Measurements from ENCODE around the gene RNF151. TPM values are rescaled to one million over a fixed set of nuclear protein-coding genes. Genes with fewer than 3 reads are reported as not detected.

The RNF151 gene
- polyA plus RNA-seq, 1 donor from 2014 or later, result not detected

- H2AFZ ChIP-seq (ENCODE audit: low read depth, low read length), result peak overlapping the region; percentile 33
- peak overlapping the region; percentile 88 for H3K4me3 ChIP-seq (ENCODE audit: low read length)
- H3K79me2 ChIP-seq (replicated peaks; ENCODE audit: insufficient read depth, low read length), result no peaks in the 10 kb centered on the region
- H3K4me2 ChIP-seq (ENCODE audit: low read length), result peak overlapping the region; percentile 77
- no peaks in the 10 kb centered on the region for H3K9me2 ChIP-seq (ENCODE audit: insufficient read depth, low read length)
- peak overlapping the region; percentile 80 for H3K9ac ChIP-seq (ENCODE audit: low read length)
- no peaks in the 10 kb centered on the region for H3F3A ChIP-seq (ENCODE audit: insufficient read depth, low read length, poor library complexity, severe bottlenecking)
- H3K36me3 ChIP-seq (ENCODE audit: insufficient read depth, low read length), result no peaks in the 10 kb centered on the region
- H4K20me1 ChIP-seq (ENCODE audit: insufficient read depth), result no peaks in the 10 kb centered on the region
- no peak overlapping the region for H3K27ac ChIP-seq (ENCODE audit: low read length)
- no peaks in the 10 kb centered on the region for H3K9me3 ChIP-seq (ENCODE audit: low read length)
- TF ChIP-seq RAD21 (conservative IDR thresholded peaks at IDR 0.05), result no peak
- peak; percentile 14 for TF ChIP-seq TAF1 (IDR thresholded peaks at IDR 0.05; ENCODE audit: low read depth)
- peak; percentile 33 for TF ChIP-seq REST (IDR thresholded peaks at IDR 0.05; ENCODE audit: borderline replicate concordance)
- no peak for TF ChIP-seq EP300 (conservative IDR thresholded peaks at IDR 0.05; ENCODE audit: poor library complexity, severe bottlenecking)
- peaks cover 21% of the 10 kb centered on the region for H3K27me3 ChIP-seq (ENCODE audit: insufficient read depth, low read depth, low read length)
These were observed 23.9 kb downstream of the RNF151 start for GRCh38 chr16:1990351-1991134.

- H3K27me3 ChIP-seq (ENCODE audit: insufficient read depth, low read depth, low read length), result peaks cover 21% of the 10 kb centered on the region
- H3K27ac ChIP-seq (ENCODE audit: low read length), result no peak overlapping the region
- no peaks in the 10 kb centered on the region for H3K36me3 ChIP-seq (ENCODE audit: insufficient read depth, low read length)
- peak overlapping the region; percentile 77 for H3K4me2 ChIP-seq (ENCODE audit: low read length)
- no peaks in the 10 kb centered on the region for H3K9me2 ChIP-seq (ENCODE audit: insufficient read depth, low read length)
- TF ChIP-seq POLR2AphosphoS5 (IDR thresholded peaks at IDR 0.05) (no peak), EP300 (conservative IDR thresholded peaks at IDR 0.05; ENCODE audit: poor library complexity, severe bottlenecking) (no peak), EZH2 (IDR thresholded peaks at IDR 0.05; ENCODE audit: borderline replicate concordance, insufficient read depth, low read length, poor library complexity, severe bottlenecking) (no peak), TAF1 (IDR thresholded peaks at IDR 0.05; ENCODE audit: low read depth) (no peak), RAD21 (conservative IDR thresholded peaks at IDR 0.05) (no peak), SMC3 (conservative IDR thresholded peaks at IDR 0.05; ENCODE audit: poor library complexity) (no peak), REST (IDR thresholded peaks at IDR 0.05; ENCODE audit: borderline replicate concordance) (no peak), MXI1 (conservative IDR thresholded peaks at IDR 0.05; ENCODE audit: poor library complexity, severe bottlenecking) (no peak)
- TF ChIP-seq, protein P1, sequence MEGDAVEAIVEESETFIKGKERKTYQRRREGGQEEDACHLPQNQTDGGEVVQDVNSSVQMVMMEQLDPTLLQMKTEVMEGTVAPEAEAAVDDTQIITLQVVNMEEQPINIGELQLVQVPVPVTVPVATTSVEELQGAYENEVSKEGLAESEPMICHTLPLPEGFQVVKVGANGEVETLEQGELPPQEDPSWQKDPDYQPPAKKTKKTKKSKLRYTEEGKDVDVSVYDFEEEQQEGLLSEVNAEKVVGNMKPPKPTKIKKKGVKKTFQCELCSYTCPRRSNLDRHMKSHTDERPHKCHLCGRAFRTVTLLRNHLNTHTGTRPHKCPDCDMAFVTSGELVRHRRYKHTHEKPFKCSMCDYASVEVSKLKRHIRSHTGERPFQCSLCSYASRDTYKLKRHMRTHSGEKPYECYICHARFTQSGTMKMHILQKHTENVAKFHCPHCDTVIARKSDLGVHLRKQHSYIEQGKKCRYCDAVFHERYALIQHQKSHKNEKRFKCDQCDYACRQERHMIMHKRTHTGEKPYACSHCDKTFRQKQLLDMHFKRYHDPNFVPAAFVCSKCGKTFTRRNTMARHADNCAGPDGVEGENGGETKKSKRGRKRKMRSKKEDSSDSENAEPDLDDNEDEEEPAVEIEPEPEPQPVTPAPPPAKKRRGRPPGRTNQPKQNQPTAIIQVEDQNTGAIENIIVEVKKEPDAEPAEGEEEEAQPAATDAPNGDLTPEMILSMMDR (IDR thresholded peaks at IDR 0.05; ENCODE audit: poor library complexity, severe bottlenecking), result no peak
- no peaks in the 10 kb centered on the region for H4K20me1 ChIP-seq (ENCODE audit: insufficient read depth)
- no peaks in the 10 kb centered on the region for H3F3A ChIP-seq (ENCODE audit: insufficient read depth, low read length, poor library complexity, severe bottlenecking)
- H3K4me3 ChIP-seq (ENCODE audit: low read length), result peak overlapping the region; percentile 88
- H3K79me2 ChIP-seq (replicated peaks; ENCODE audit: insufficient read depth, low read length), result no peaks in the 10 kb centered on the region
- no peaks in the 10 kb centered on the region for H3K9me3 ChIP-seq (ENCODE audit: low read length)
- no peak overlapping the region for H2AFZ ChIP-seq (ENCODE audit: low read depth, low read length)
- peak overlapping the region; percentile 80 for H3K9ac ChIP-seq (ENCODE audit: low read length)
These were observed 24.5 kb downstream of the RNF151 start for GRCh38 chr16:1991135-1991551.

All from neural cell (in vitro differentiated cells).